ENCODE results near the gene DGCR6.
"Not testable (repeated sequence)": the region's sequence is repeated elsewhere in the genome, so short reads cannot be mapped to it uniquely, and the experiment has no call there.

DGCR6 gene

DNA sequence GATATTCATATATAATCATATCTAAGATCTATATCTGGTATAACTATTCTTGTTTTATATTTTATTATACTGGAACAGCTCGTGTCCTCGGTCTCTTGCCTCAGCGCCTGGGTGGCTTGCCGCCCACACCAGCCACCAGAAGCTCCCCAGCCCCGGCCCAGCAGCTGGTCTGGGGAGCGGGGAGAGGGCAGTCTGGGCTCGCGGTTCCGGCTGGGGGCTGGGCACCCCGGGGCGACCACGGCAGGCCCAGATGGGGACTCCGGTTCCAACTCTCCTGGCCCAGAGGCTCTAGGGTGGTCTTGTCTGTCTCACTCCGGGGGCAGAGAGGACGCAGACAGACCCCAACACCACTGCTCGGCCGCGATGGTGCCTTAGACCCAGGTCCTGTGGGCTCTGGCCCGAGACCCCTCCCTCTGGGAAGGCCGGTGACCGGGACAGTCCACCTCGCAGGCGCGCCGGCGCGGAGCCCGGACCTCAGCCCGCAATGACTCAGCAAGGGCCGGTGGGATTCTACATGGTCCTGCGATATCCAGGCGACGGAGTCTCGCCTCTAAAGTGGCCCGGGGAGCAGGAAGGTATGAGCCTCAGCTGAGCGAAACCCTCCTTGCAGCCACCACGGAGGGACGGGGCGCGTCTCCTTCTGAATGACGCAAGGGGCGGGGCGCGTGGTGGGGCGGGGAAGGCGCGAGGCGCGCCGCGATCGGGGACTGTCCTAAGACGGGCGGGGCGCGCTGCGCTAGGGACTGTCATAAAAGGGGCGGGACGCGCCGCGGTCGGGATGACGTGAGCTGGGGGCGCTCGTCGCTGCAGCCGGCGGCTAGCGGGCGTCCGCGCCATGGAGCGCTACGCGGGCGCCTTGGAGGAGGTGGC, at the start of gene DGCR6:
Gene DGCR6 (plus strand): TSS at position 781 of the 870 bp plus-strand sequence. CDS start 55 bp downstream, at position 836.
- Histone ChIP-seq H3K27me3 (ENCODE audit: insufficient read depth, poor library complexity, severe bottlenecking) (no peaks in the 10 kb centered on the region), H3K27ac (ENCODE audit: poor library complexity, severe bottlenecking) (no peak within 1 kb of the TSS), H3K4me3 (ENCODE audit: severe bottlenecking) (no peak within 1 kb of the TSS), H3K9me3 (ENCODE audit: severe bottlenecking) (no peaks in the 10 kb centered on the region), H3K36me3 (ENCODE audit: low read depth) (no peaks in the 10 kb centered on the region), H3K4me1 (ENCODE audit: insufficient read depth, poor library complexity, severe bottlenecking) (no peaks in the 10 kb centered on the region)
- no peak for TF ChIP-seq CTCF (IDR thresholded peaks at IDR 0.05; ENCODE audit: poor library complexity, severe bottlenecking)
- DNase-seq (ENCODE audit: low spot score) = no peak
- peak; percentile 85 for ATAC-seq (ENCODE audit: low read depth)

DNA sequence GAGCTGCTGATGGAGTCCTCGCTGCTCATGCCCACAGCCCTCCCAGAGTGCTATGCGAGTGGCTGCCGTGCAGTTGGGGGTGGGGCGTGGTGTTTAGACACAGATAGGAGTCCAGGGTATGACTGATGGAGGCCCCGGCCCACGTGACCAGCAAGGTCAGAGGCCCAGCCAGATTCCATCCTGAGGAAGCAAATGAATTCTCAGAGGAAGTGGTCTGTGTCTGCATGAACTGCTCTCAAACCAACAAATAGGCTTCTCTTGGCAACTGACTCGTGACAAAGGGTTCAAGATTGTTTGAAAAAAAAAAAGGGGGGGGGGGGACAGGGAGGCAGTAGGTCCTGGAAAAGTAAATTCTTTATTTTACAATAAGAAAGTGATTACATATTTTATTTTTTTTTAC, 46.8 kb upstream of the DGCR6 start:
- H3K36me3 ChIP-seq (ENCODE audit: low read depth); H3K27ac ChIP-seq (ENCODE audit: poor library complexity, severe bottlenecking); H3K4me3 ChIP-seq (ENCODE audit: severe bottlenecking); H3K4me1 ChIP-seq (ENCODE audit: insufficient read depth, poor library complexity, severe bottlenecking); H3K27me3 ChIP-seq (ENCODE audit: insufficient read depth, poor library complexity, severe bottlenecking); ATAC-seq (ENCODE audit: low read depth); H3K9me3 ChIP-seq (ENCODE audit: severe bottlenecking); DNase-seq (ENCODE audit: low spot score): not testable (repeated sequence)

DNA sequence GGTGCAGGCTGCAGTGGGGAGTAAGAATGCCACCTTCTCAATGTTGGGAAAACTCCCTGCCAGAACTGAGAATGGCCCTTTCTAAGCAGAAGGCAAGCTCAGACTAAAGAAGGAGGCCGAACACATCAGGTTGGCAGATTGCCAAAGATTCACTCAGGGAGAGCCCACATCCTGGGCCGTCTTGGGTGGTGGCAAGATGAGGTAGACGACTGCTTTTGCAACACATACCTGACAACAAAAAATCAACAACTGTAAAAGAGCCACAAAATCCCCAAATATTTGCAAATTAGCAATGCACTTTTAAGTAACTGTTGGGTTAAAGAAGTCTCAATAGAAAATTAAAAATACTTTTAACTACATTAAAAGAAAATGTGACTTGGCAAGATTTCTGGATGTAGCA, 24.9 kb upstream of the DGCR6 start:
- not testable (repeated sequence) for H3K36me3 ChIP-seq (ENCODE audit: low read depth); H3K27me3 ChIP-seq (ENCODE audit: insufficient read depth, poor library complexity, severe bottlenecking); ATAC-seq (ENCODE audit: low read depth); H3K9me3 ChIP-seq (ENCODE audit: severe bottlenecking); H3K4me3 ChIP-seq (ENCODE audit: severe bottlenecking); H3K27ac ChIP-seq (ENCODE audit: poor library complexity, severe bottlenecking); H3K4me1 ChIP-seq (ENCODE audit: insufficient read depth, poor library complexity, severe bottlenecking)
- peak; percentile 38 for DNase-seq (ENCODE audit: low spot score)

DNA sequence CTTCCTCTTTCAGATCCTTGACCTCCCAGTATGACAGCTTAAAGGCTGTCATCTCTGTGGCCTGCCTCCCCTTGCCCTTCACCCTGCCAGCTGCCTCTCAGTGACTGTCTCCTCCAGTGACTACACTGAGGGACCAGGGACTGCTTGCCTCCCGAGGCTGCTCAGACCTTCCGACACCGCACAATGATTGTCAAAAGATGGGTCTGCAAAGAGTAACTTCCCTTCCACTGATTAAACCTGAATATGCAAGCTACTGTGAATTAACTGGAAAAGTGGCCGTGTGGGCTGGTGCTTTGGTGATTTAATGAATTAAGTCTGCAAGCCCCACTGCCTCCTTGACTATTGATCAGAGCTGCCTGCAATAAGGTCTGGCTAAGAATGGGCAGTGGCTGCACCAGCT, 21.7 kb upstream of the DGCR6 start:
- ATAC-seq (ENCODE audit: low read depth); H3K27me3 ChIP-seq (ENCODE audit: insufficient read depth, poor library complexity, severe bottlenecking); H3K9me3 ChIP-seq (ENCODE audit: severe bottlenecking); DNase-seq (ENCODE audit: low spot score); H3K4me3 ChIP-seq (ENCODE audit: severe bottlenecking); H3K27ac ChIP-seq (ENCODE audit: poor library complexity, severe bottlenecking); H3K4me1 ChIP-seq (ENCODE audit: insufficient read depth, poor library complexity, severe bottlenecking); H3K36me3 ChIP-seq (ENCODE audit: low read depth): not testable (repeated sequence)

DNA sequence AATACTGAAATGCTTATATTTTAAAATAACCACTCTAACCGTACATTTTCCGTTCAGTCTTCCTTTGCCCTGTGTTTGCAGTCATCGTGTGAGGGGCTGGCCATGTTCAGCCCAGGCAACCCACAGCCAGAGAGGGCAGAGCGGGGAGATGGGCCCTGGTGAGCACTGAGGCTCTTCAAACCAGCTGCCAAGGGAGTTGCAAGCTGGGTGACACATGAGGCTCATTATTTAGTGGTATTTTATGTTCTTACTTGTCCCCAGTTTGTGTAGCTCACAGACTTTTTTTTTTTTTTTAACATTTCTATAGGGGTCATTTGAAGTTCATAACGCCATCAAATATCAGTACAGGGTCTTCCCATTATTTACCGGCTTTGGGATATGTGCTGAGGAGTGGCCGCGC, 18.0 kb upstream of the DGCR6 start:
- no peaks in the 10 kb centered on the region for H3K4me1 ChIP-seq (ENCODE audit: insufficient read depth, poor library complexity, severe bottlenecking)
- H3K4me3 ChIP-seq (ENCODE audit: severe bottlenecking) = no peak overlapping the region
- no peaks in the 10 kb centered on the region for H3K36me3 ChIP-seq (ENCODE audit: low read depth)
- no peaks in the 10 kb centered on the region for H3K9me3 ChIP-seq (ENCODE audit: severe bottlenecking)
- no peak for ATAC-seq (ENCODE audit: low read depth)
- no peaks in the 10 kb centered on the region for H3K27me3 ChIP-seq (ENCODE audit: insufficient read depth, poor library complexity, severe bottlenecking)
- DNase-seq (ENCODE audit: low spot score) = no peak
- H3K27ac ChIP-seq (ENCODE audit: poor library complexity, severe bottlenecking) = no peak overlapping the region
- no peak for TF ChIP-seq CTCF (IDR thresholded peaks at IDR 0.05; ENCODE audit: poor library complexity, severe bottlenecking)

- H3K9me3 ChIP-seq (ENCODE audit: severe bottlenecking); H3K36me3 ChIP-seq (ENCODE audit: low read depth); H3K27ac ChIP-seq (ENCODE audit: poor library complexity, severe bottlenecking); DNase-seq (ENCODE audit: low spot score); ATAC-seq (ENCODE audit: low read depth); H3K4me3 ChIP-seq (ENCODE audit: severe bottlenecking); H3K27me3 ChIP-seq (ENCODE audit: insufficient read depth, poor library complexity, severe bottlenecking); H3K4me1 ChIP-seq (ENCODE audit: insufficient read depth, poor library complexity, severe bottlenecking): not testable (repeated sequence)
Observed at GRCh38 chr22:18890510-18891192, 15.5 kb upstream of the DGCR6 start.

DNA sequence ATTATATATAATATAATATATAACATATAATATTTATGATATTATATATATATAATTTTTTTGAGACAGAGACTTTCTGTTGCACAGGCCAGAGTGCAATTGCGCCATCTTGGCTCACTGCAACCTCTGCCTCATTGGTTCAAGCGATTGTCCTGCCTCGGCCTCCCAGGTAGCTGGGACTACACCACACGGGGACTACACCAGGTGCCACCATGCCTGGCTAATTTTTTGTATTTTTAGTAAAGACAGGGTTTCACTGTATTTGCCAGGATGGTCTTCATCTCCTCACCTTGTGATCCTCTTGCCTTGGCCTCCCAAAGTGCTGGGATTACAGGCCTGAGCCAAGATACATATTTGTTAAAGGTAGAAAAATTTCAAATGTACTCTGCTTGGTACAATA, 12.3 kb upstream of the DGCR6 start:
- not testable (repeated sequence) for DNase-seq (ENCODE audit: low spot score); H3K4me1 ChIP-seq (ENCODE audit: insufficient read depth, poor library complexity, severe bottlenecking); H3K27ac ChIP-seq (ENCODE audit: poor library complexity, severe bottlenecking); H3K4me3 ChIP-seq (ENCODE audit: severe bottlenecking); H3K9me3 ChIP-seq (ENCODE audit: severe bottlenecking); H3K36me3 ChIP-seq (ENCODE audit: low read depth); H3K27me3 ChIP-seq (ENCODE audit: insufficient read depth, poor library complexity, severe bottlenecking); ATAC-seq (ENCODE audit: low read depth)

DNA sequence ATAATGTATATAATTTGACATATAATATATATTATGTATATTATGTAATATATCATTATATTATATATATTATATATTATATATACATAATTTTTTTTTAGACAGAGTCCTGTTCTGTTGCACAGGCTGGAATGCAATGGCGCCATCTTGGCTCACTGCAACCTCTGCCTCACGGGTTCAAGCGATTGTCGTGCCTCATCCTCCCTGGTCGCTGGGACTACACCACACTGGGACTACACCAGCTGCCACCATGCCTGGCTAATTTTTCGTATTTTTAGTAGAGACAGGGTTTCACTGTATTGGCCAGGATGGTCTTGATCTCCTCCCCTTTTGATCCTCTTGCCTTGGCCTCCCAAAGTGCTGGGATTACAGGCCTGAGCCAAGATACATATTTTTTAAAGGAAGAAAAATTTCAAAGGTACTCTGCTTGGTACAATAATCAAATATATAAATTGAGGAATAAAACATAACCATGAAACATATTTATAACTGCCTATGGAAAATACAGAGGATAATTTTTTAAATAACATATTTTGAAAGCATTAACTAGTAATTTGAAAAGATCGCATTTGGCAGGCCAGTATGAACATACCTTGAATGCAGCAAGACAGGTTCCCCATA, 10.0 kb upstream of the DGCR6 start:
- not testable (repeated sequence) for H3K4me1 ChIP-seq (ENCODE audit: insufficient read depth, poor library complexity, severe bottlenecking)

DNA sequence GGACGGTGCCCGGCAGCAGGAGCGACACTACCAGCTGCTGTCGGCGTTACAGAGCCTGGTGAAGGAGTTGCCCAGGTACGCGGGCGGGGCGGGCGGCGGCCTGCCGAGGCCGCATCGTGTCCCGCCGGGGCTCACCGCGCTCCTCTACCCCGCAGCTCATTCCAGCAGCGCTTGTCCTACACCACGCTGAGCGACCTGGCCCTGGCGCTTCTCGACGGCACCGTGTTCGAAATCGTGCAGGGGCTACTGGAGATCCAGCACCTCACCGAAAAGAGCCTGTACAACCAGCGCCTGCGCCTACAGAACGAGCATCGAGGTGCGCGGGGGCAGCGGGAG, 258 bp downstream of the DGCR6 start:
- ATAC-seq (ENCODE audit: low read depth) = peak; percentile 55
- not testable (repeated sequence) for H3K27me3 ChIP-seq (ENCODE audit: insufficient read depth, poor library complexity, severe bottlenecking); DNase-seq (ENCODE audit: low spot score); H3K36me3 ChIP-seq (ENCODE audit: low read depth); H3K4me3 ChIP-seq (ENCODE audit: severe bottlenecking); H3K9me3 ChIP-seq (ENCODE audit: severe bottlenecking); H3K27ac ChIP-seq (ENCODE audit: poor library complexity, severe bottlenecking); H3K4me1 ChIP-seq (ENCODE audit: insufficient read depth, poor library complexity, severe bottlenecking)

More for the DNA sequence above, 10.0 kb upstream of the DGCR6 start:
- H3K36me3 ChIP-seq (ENCODE audit: low read depth); H3K27ac ChIP-seq (ENCODE audit: poor library complexity, severe bottlenecking); H3K9me3 ChIP-seq (ENCODE audit: severe bottlenecking); DNase-seq (ENCODE audit: low spot score); ATAC-seq (ENCODE audit: low read depth); H3K27me3 ChIP-seq (ENCODE audit: insufficient read depth, poor library complexity, severe bottlenecking); H3K4me3 ChIP-seq (ENCODE audit: severe bottlenecking): not testable (repeated sequence)

Data from RWPE2 (cell line).